Activated T-cell treated with anti-CD3 and anti-CD28 coated beads, Interleukin-2, amount 50 U/mL, for 4 hours (primary cell): ENCODE measurements around the gene RASA3. TPM values are rescaled to one million over a fixed set of nuclear protein-coding genes. Genes with fewer than 3 reads are reported as not detected.

Source experiments
- ATAC-seq, 2 donors: fragments of 200-7000 bp; cut with Tn5 transposase; one replicate each; pipeline ENCODE4 v1.10.0; 2021
- DNase-seq: peaks from one replicate; pipeline ENCODE4 v3.0.0-alpha.2; 2020
- H3K27me3 Mint-ChIP-seq: one replicate; pipeline ENCODE4 v1.8.0; 2021; ENCODE audit warnings: low read depth, mixed read lengths
- H3K36me3 Mint-ChIP-seq: one replicate; pipeline ENCODE4 v1.8.0; 2022; ENCODE audit warnings: mixed read lengths; ENCODE audit not compliant: insufficient read depth
- H3K4me1 Mint-ChIP-seq: one replicate; pipeline ENCODE4 v1.8.0; 2021; ENCODE audit warnings: low read depth, mixed read lengths
- H3K4me3 Mint-ChIP-seq: one replicate; pipeline ENCODE4 v1.8.0; 2021; ENCODE audit warnings: mild to moderate bottlenecking, moderate library complexity, mixed read lengths
- H3K9me3 Mint-ChIP-seq: one replicate; pipeline ENCODE4 v1.8.0; 2021; ENCODE audit warnings: mixed read lengths
- total RNA-seq, 3 donors: library from RNA; stranded (reverse); gene quantifications; one replicate each; pipeline ENCODE4 v1.2.1, GENCODE V29; 2021

The RASA3 gene
- total RNA-seq, 3 donors from 2014 or later = 23.7 to 28.7 (median 26.6) TPM

GRCh38 chr13:114061047-114061446 lies 71.4 kb downstream of the RASA3 start:
- ATAC-seq = no peak
- peaks cover 11% of the 10 kb centered on the region for H3K36me3 Mint-ChIP-seq
- H3K27me3 Mint-ChIP-seq = no peaks in the 10 kb centered on the region
- H3K4me3 Mint-ChIP-seq = no peak overlapping the region
- no peak for DNase-seq
- peaks cover 61% of the 10 kb centered on the region for H3K4me1 Mint-ChIP-seq
- no peaks in the 10 kb centered on the region for H3K9me3 Mint-ChIP-seq

DNA sequence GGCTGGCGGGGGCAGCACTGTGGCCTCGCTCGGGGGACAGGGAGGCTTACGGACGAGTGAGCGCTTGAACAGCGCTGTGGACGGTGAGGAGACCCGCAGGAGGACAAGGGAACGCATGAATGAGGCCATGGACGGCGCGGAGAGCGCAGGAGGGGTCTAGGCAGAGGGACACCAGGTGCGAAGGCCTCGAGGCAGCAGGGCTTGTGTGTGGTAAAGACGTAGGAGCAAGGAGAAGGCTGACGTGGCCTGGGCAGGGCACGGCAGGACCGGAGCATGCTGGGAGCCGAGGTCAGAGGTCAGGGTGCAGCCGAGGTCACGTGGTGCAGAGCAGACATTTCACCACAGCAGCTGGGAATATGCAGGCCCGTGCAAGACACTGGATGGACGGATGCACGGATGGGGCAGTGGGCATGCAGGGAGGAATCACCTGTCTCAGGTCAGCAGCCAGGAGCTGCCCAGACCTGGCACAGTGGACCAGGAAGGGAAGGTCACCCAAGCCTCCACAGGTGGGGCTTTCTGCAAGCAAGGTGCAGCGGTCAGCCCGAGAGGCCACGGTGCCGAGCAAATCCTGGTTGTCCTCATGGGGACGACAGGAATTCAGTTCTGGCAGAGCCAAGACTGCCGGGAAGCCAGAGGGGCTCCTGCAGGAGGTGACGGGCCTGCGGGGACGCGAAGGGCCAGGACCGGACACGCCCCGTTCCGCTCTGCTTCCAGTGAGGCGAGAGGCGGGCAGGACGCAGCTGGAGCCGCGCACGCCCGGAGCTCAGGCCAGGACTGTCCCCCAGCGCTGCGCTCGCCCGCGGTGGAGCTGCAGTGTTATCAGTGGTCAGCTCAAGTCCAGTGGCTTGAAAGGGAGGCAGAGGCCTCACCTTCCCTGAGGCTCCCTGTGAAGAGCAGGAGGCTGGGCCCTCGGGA lies 72.2 kb downstream of the RASA3 start:
- H3K9me3 Mint-ChIP-seq = no peaks in the 10 kb centered on the region
- no peak for ATAC-seq
- H3K4me1 Mint-ChIP-seq = peaks cover 53% of the 10 kb centered on the region
- no peaks in the 10 kb centered on the region for H3K27me3 Mint-ChIP-seq
- no peak for DNase-seq
- peaks cover 15% of the 10 kb centered on the region for H3K36me3 Mint-ChIP-seq
- no peak overlapping the region for H3K4me3 Mint-ChIP-seq

GRCh38 chr13:114059428-114059827 lies 73.0 kb downstream of the RASA3 start:
- peaks cover 47% of the 10 kb centered on the region for H3K4me1 Mint-ChIP-seq
- no peak overlapping the region for H3K4me3 Mint-ChIP-seq
- DNase-seq (no peak), ATAC-seq (no peak)
- H3K36me3 Mint-ChIP-seq = peaks cover 19% of the 10 kb centered on the region
- no peaks in the 10 kb centered on the region for H3K9me3 Mint-ChIP-seq
- no peaks in the 10 kb centered on the region for H3K27me3 Mint-ChIP-seq

GRCh38 chr13:114058051-114058867 lies 74.2 kb downstream of the RASA3 start:
- no peak overlapping the region for H3K4me3 Mint-ChIP-seq
- no peaks in the 10 kb centered on the region for H3K9me3 Mint-ChIP-seq

GRCh38 chr13:114057166-114058050 lies 75.0 kb downstream of the RASA3 start:
- no peak for DNase-seq
- ATAC-seq = no peak
- peaks cover 19% of the 10 kb centered on the region for H3K36me3 Mint-ChIP-seq
- H3K9me3 Mint-ChIP-seq = no peaks in the 10 kb centered on the region
- no peak overlapping the region for H3K4me3 Mint-ChIP-seq
- H3K4me1 Mint-ChIP-seq = peaks cover 41% of the 10 kb centered on the region
- H3K27me3 Mint-ChIP-seq = no peaks in the 10 kb centered on the region

More at GRCh38 chr13:114058051-114058867, 74.2 kb downstream of the RASA3 start:
- DNase-seq (no peak), ATAC-seq (no peak)
- Mint-ChIP-seq H3K4me1 (peaks cover 40% of the 10 kb centered on the region), H3K36me3 (peaks cover 19% of the 10 kb centered on the region), H3K27me3 (no peaks in the 10 kb centered on the region)

- no peak overlapping the region for H3K4me3 Mint-ChIP-seq
- H3K36me3 Mint-ChIP-seq = peaks cover 19% of the 10 kb centered on the region
- no peaks in the 10 kb centered on the region for H3K27me3 Mint-ChIP-seq
- no peak for ATAC-seq
- DNase-seq = no peak
- peaks cover 42% of the 10 kb centered on the region for H3K4me1 Mint-ChIP-seq
- H3K9me3 Mint-ChIP-seq = no peaks in the 10 kb centered on the region
Observed at GRCh38 chr13:114056205-114057013, 76.0 kb downstream of the RASA3 start.

DNA sequence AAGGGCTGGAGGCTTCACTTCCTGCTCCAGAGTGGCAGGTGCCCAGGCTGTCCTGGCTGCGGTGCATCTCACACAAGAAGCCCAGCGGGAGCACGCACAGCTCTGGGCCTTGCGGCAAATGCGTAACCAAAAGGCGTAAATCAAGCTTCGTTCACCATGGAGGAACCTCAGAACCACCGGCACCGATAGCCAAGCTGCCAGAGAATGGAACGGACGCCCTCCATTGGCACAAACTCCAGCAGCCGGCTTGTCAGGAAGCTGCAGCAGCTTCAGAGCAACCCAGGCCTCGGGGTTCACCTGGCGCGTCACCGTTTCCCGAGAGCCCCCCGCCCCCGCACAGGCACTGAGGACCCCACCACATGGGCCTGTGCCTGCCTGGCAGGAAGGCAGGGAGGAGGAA lies 76.7 kb downstream of the RASA3 start:
- no peak for ATAC-seq
- DNase-seq = no peak
- H3K9me3 Mint-ChIP-seq = no peaks in the 10 kb centered on the region
- H3K27me3 Mint-ChIP-seq = no peaks in the 10 kb centered on the region
- peaks cover 19% of the 10 kb centered on the region for H3K36me3 Mint-ChIP-seq
- H3K4me1 Mint-ChIP-seq = peaks cover 42% of the 10 kb centered on the region
- no peak overlapping the region for H3K4me3 Mint-ChIP-seq

DNA sequence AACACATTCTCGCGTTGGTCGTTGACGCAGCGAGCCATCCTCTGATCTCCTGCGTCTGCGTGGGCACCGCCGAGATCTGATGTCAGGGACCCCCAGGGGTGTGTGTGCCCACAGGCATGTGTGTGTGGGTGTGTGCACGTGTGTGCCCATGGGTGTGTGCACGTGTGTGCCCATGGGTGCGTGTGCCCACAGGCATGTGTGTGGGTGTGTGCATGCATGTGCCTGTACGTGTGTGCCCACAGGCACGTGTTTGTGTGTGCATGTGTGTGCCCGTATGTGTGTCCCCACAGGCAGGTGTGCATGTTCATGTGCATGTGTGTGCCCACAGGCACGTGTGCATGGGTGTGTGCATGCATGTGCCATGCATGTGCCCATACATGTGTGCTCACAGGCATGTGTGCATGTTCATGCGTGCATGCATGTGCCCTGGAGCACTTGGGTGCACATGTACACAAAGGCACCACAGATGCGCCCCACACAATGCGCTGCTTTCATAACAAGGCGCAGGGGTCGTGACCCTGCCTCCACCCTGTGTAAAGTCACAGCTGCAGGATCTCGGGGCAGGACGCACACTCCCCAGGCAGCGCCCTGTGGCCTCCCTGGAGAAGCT lies 77.5 kb downstream of the RASA3 start:
- H3K27me3 Mint-ChIP-seq = no peaks in the 10 kb centered on the region
- no peaks in the 10 kb centered on the region for H3K9me3 Mint-ChIP-seq
- H3K4me3 Mint-ChIP-seq = no peak overlapping the region
- peaks cover 47% of the 10 kb centered on the region for H3K4me1 Mint-ChIP-seq
- H3K36me3 Mint-ChIP-seq = peaks cover 19% of the 10 kb centered on the region
- ATAC-seq (no peak), DNase-seq (no peak)

GRCh38 chr13:114054264-114054663 lies 78.2 kb downstream of the RASA3 start:
- no peaks in the 10 kb centered on the region for H3K9me3 Mint-ChIP-seq
- ATAC-seq (peak in 1 of 2 donors; percentile 62), DNase-seq (no peak)
- H3K4me3 Mint-ChIP-seq = no peak overlapping the region
- H3K4me1 Mint-ChIP-seq = peaks cover 49% of the 10 kb centered on the region
- H3K27me3 Mint-ChIP-seq = no peaks in the 10 kb centered on the region
- H3K36me3 Mint-ChIP-seq = peaks cover 16% of the 10 kb centered on the region

DNA sequence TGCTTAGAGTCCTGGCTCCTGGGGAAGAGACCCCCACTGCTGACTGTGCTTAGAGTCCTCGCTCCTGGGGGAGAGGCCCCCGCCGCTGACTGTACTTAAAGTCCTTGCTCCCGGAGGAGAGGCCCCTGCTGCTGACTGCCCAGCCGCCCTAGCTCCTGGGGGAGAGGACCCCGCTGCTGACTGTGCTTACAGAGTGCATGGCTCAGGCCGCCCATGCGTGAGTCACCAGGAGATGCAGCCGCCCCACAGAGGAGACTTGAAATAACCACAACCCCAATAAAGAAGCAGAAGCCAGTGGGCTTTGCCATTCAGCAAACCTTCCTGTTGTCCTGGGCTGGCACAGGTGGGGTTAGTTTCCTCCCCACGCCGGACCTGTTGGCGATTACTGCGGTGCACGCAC lies 79.4 kb downstream of the RASA3 start:
- Mint-ChIP-seq H3K4me1 (peaks cover 49% of the 10 kb centered on the region), H3K4me3 (no peak overlapping the region), H3K27me3 (no peaks in the 10 kb centered on the region), H3K9me3 (no peaks in the 10 kb centered on the region), H3K36me3 (peaks cover 15% of the 10 kb centered on the region)
- no peak for DNase-seq
- no peak for ATAC-seq

GRCh38 chr13:114050536-114051450 lies 81.6 kb downstream of the RASA3 start:
- Mint-ChIP-seq H3K27me3 (no peaks in the 10 kb centered on the region), H3K4me3 (no peak overlapping the region), H3K36me3 (peaks cover 12% of the 10 kb centered on the region), H3K9me3 (no peaks in the 10 kb centered on the region), H3K4me1 (peaks cover 59% of the 10 kb centered on the region)
- ATAC-seq (no peak), DNase-seq (no peak)

- Mint-ChIP-seq H3K9me3 (no peaks in the 10 kb centered on the region), H3K36me3 (peaks cover 11% of the 10 kb centered on the region), H3K27me3 (no peaks in the 10 kb centered on the region), H3K4me3 (peak overlapping the region; percentile 48), H3K4me1 (peaks cover 68% of the 10 kb centered on the region)
- ATAC-seq = no peak
- DNase-seq = no peak
Observed at GRCh38 chr13:114049626-114050101, 82.8 kb downstream of the RASA3 start.
